Neural cell (in vitro differentiated cells): Measurements from ENCODE around the gene HS3ST6. TPM values are rescaled to one million over a fixed set of nuclear protein-coding genes. Genes with fewer than 3 reads are reported as not detected.

Experiments used
- H2AFZ ChIP-seq: fragments of 200-600, 300-800 bp; sonication (generic), shearing (Covaris generic); 2 replicates; pipeline ENCODE4 v1.6.0; 2014; ENCODE audit warnings: low read depth, mild to moderate bottlenecking, antibody characterized with exemption, low read length, moderate library complexity
- H3F3A ChIP-seq: fragments of 200-600 bp; shearing (Covaris generic); 2 replicates; pipeline ENCODE4 v1.6.1; 2016; ENCODE audit warnings: mild to moderate bottlenecking, moderate library complexity, mixed read lengths, antibody characterized with exemption, low read length; ENCODE audit not compliant: insufficient read depth, poor library complexity, severe bottlenecking
- H3K27ac ChIP-seq: fragments of 200-600, 300-800 bp; sonication (generic), shearing (Covaris generic); 2 replicates; pipeline ENCODE4 v1.5.1; 2014; ENCODE audit warnings: mild to moderate bottlenecking, low read length, moderate library complexity
- H3K27me3 ChIP-seq: fragments of 300-800, 200-600 bp; sonication (generic), shearing (Covaris generic); 2 replicates; pipeline ENCODE4 v1.6.0; 2014; ENCODE audit warnings: mild to moderate bottlenecking, low read depth, low read length, moderate library complexity; ENCODE audit not compliant: insufficient read depth
- H3K36me3 ChIP-seq: fragments of 300-800, 200-600 bp; sonication (generic), shearing (Covaris generic); 2 replicates; pipeline ENCODE4 v1.5.1; 2014; ENCODE audit warnings: mild to moderate bottlenecking, antibody characterized with exemption, low read length, moderate library complexity; ENCODE audit not compliant: insufficient read depth
- H3K4me2 ChIP-seq: fragments of 300-800, 200-600 bp; sonication (generic), shearing (Covaris generic); 2 replicates; pipeline ENCODE4 v1.6.0; 2014; ENCODE audit warnings: mild to moderate bottlenecking, low read length
- H3K4me3 ChIP-seq: fragments of 300-800, 200-600 bp; sonication (generic), shearing (Covaris generic); 2 replicates; pipeline ENCODE4 v1.5.1; 2014; ENCODE audit warnings: mild to moderate bottlenecking, low read length, moderate library complexity
- H3K79me2 ChIP-seq: fragments of 200-600 bp; shearing (Covaris generic); replicated peaks from 2 replicates; pipeline ENCODE4 v1.6.0; 2014; ENCODE audit warnings: mild to moderate bottlenecking, low read length, moderate library complexity; ENCODE audit not compliant: insufficient read depth
- H3K9ac ChIP-seq: fragments of 300-800, 200-600 bp; sonication (generic), shearing (Covaris generic); 2 replicates; pipeline ENCODE4 v1.6.1; 2016; ENCODE audit warnings: mild to moderate bottlenecking, low read length, mixed read lengths
- H3K9me2 ChIP-seq: fragments of 200-600 bp; shearing (Covaris generic); 2 replicates; pipeline ENCODE4 v1.6.1; 2016; ENCODE audit warnings: mild to moderate bottlenecking, low read length, mixed read lengths; ENCODE audit not compliant: insufficient read depth
- H3K9me3 ChIP-seq: fragments of 200-600, 300-800 bp; sonication (generic), shearing (Covaris generic); 2 replicates; pipeline ENCODE4 v1.6.1; 2016; ENCODE audit warnings: mild to moderate bottlenecking, mixed run types, low read length, moderate library complexity, mixed read lengths
- H4K20me1 ChIP-seq: fragments of 200-600 bp; shearing (Covaris generic); 2 replicates; pipeline ENCODE4 v1.6.1; 2016; ENCODE audit warnings: mild to moderate bottlenecking, mixed run types; ENCODE audit not compliant: insufficient read depth
- EP300 ChIP-seq: fragments of 450-650 bp; conservative IDR thresholded peaks from 2 replicates; pipeline ENCODE4 v1.6.1; 2014; ENCODE audit warnings: antibody characterized with exemption, mild to moderate bottlenecking, moderate library complexity; ENCODE audit not compliant: poor library complexity, severe bottlenecking
- EZH2 ChIP-seq: fragments of 200-600, 300-800 bp; shearing (Covaris generic), sonication (generic); IDR thresholded peaks from 2 replicates; pipeline ENCODE4 v1.6.1; 2014; ENCODE audit warnings: antibody characterized with exemption, low read length, borderline replicate concordance, mild to moderate bottlenecking; ENCODE audit not compliant: insufficient read depth, poor library complexity, severe bottlenecking
- MXI1 ChIP-seq: fragments of 450-650 bp; conservative IDR thresholded peaks from 2 replicates; pipeline ENCODE4 v1.6.1; 2014; ENCODE audit warnings: antibody characterized with exemption, mild to moderate bottlenecking; ENCODE audit not compliant: poor library complexity, severe bottlenecking
- POLR2AphosphoS5 ChIP-seq: IDR thresholded peaks from 2 replicates; pipeline ENCODE4 v1.6.1; 2012
- RAD21 ChIP-seq: fragments of 450-650 bp; conservative IDR thresholded peaks from 2 replicates; pipeline ENCODE4 v1.6.1; 2014; ENCODE audit warnings: antibody characterized with exemption, mild to moderate bottlenecking, moderate library complexity
- SMC3 ChIP-seq: fragments of 450-650 bp; conservative IDR thresholded peaks from 2 replicates; pipeline ENCODE4 v1.6.1; 2014; ENCODE audit warnings: antibody characterized with exemption, mild to moderate bottlenecking, moderate library complexity; ENCODE audit not compliant: poor library complexity
- TAF1 ChIP-seq: IDR thresholded peaks from 2 replicates; pipeline ENCODE4 v1.6.1; 2012; ENCODE audit warnings: low read depth
- polyA plus RNA-seq: library from polyadenylated mRNA; depleted of rRNA; stranded (reverse); fragments of >200 nt; gene quantifications from 2 replicates; pipeline ENCODE4 v1.2.3, GENCODE V29; 2014
- TF ChIP-seq, protein P1 (sequence below): fragments of 450-650 bp; IDR thresholded peaks from 2 replicates; pipeline ENCODE4 v1.5.1; 2014; ENCODE audit warnings: antibody characterized with exemption, mild to moderate bottlenecking, moderate library complexity; ENCODE audit not compliant: poor library complexity, severe bottlenecking
- TF ChIP-seq, protein P2 (sequence below): IDR thresholded peaks from 2 replicates; pipeline ENCODE4 v1.6.1; 2012; ENCODE audit warnings: borderline replicate concordance

Gene HS3ST6
- polyA plus RNA-seq, 1 donor from 2014 or later: not detected

DNA sequence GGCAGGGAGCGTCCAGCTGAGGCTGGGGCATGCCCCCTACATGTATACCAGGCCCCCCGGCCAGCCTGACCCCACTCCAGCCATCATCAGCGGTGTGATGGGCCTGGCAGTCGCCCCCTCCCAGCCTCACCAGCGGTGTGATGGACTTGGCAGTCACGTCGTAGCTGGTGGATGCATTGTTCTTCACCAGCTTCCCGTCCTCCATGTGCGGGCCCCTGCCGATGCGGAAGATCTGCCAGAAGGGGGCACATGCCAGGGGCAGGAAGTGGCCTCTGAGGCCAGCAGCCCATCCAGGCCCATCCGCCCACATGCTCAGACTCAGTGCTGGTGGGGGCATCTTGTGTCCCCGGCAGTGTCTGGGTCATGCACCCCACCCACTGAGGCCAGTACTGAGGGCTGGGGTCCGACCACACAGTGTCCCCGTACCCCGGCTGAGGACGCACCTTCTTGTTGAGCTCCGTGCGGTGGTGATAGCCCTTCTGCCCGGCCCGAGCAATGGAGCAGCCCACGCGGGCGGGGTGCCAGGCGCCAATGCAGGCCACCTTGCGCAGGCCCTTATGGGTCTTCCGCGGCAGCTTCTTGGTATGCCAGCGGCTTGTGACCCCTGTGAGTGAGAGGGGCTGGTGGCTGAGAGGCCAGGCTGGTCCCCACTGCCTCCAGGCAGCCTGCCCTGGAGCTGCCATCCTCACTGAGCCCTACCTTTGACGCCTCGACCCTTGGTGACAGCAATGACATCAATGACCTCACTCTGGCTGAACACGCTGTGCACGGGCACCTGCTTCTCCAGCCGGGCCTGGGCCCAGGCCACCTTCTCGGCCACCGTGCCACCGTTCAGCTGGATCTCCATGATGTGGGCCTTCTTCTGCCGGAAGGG, 28.5 kb upstream of the HS3ST6 start:
- Histone ChIP-seq H3K79me2 (no peaks in the 10 kb centered on the region), H3K4me2 (no peak overlapping the region), H4K20me1 (no peaks in the 10 kb centered on the region), H3K9ac (no peak overlapping the region), H3K27me3 (no peaks in the 10 kb centered on the region), H2AFZ (no peak overlapping the region), H3K4me3 (no peak overlapping the region), H3K27ac (no peak overlapping the region), H3K36me3 (no peaks in the 10 kb centered on the region), H3F3A (no peaks in the 10 kb centered on the region), H3K9me2 (no peaks in the 10 kb centered on the region), H3K9me3 (no peaks in the 10 kb centered on the region)
- TF ChIP-seq, protein P1, sequence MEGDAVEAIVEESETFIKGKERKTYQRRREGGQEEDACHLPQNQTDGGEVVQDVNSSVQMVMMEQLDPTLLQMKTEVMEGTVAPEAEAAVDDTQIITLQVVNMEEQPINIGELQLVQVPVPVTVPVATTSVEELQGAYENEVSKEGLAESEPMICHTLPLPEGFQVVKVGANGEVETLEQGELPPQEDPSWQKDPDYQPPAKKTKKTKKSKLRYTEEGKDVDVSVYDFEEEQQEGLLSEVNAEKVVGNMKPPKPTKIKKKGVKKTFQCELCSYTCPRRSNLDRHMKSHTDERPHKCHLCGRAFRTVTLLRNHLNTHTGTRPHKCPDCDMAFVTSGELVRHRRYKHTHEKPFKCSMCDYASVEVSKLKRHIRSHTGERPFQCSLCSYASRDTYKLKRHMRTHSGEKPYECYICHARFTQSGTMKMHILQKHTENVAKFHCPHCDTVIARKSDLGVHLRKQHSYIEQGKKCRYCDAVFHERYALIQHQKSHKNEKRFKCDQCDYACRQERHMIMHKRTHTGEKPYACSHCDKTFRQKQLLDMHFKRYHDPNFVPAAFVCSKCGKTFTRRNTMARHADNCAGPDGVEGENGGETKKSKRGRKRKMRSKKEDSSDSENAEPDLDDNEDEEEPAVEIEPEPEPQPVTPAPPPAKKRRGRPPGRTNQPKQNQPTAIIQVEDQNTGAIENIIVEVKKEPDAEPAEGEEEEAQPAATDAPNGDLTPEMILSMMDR: no peak
- TF ChIP-seq, protein P2, sequence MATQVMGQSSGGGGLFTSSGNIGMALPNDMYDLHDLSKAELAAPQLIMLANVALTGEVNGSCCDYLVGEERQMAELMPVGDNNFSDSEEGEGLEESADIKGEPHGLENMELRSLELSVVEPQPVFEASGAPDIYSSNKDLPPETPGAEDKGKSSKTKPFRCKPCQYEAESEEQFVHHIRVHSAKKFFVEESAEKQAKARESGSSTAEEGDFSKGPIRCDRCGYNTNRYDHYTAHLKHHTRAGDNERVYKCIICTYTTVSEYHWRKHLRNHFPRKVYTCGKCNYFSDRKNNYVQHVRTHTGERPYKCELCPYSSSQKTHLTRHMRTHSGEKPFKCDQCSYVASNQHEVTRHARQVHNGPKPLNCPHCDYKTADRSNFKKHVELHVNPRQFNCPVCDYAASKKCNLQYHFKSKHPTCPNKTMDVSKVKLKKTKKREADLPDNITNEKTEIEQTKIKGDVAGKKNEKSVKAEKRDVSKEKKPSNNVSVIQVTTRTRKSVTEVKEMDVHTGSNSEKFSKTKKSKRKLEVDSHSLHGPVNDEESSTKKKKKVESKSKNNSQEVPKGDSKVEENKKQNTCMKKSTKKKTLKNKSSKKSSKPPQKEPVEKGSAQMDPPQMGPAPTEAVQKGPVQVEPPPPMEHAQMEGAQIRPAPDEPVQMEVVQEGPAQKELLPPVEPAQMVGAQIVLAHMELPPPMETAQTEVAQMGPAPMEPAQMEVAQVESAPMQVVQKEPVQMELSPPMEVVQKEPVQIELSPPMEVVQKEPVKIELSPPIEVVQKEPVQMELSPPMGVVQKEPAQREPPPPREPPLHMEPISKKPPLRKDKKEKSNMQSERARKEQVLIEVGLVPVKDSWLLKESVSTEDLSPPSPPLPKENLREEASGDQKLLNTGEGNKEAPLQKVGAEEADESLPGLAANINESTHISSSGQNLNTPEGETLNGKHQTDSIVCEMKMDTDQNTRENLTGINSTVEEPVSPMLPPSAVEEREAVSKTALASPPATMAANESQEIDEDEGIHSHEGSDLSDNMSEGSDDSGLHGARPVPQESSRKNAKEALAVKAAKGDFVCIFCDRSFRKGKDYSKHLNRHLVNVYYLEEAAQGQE: no peak
- TF ChIP-seq TAF1: no peak
- TF ChIP-seq MXI1: no peak
- no peak for TF ChIP-seq EZH2
- TF ChIP-seq SMC3: no peak
- no peak for TF ChIP-seq POLR2AphosphoS5
- TF ChIP-seq EP300: no peak
- no peak for TF ChIP-seq RAD21

DNA sequence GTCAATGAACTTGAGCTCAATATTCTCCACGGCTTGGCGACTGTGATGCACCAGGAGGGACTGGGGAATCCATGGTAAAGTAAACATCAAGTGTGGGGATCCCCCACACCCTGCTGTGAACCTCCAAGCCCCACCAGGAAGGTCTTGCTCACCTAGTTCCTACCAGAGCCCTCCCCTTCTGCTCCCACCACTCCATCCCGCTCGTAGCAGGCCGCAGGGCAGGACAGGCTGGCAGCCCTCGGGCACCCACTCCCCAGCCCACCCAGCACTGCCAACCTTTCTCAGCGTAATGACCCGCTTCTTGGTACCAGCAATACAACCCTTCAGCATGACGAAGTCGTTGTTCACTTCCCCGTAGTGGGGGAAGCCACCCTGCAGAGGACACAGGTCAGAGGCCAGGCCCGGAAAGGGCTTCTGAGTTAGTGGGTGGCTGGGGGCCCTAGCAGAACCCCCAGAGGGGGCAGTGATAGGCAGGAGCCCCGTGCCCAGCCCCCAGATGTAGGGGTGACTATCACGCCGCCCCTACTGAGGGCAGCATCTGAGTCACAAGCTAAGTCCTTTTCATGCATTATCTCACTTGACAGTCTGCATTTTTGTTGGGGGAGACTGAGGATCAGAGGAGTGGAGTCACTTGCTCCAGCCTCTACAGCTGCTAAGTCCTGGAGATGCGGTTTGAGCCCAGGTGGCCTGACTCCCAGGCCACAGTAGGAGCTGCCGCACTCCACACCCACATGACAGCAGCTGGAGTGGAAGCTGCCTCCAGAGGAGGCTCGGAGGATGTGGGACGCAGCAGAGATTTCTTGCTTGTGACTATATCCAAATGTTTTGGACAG, 27.6 kb upstream of the HS3ST6 start:
- no peaks in the 10 kb centered on the region for H3K9me2 ChIP-seq
- no peak overlapping the region for H3K4me2 ChIP-seq
- no peaks in the 10 kb centered on the region for H3K79me2 ChIP-seq
- no peak overlapping the region for H2AFZ ChIP-seq
- no peaks in the 10 kb centered on the region for H3K9me3 ChIP-seq
- no peaks in the 10 kb centered on the region for H3K36me3 ChIP-seq
- H4K20me1 ChIP-seq: no peaks in the 10 kb centered on the region
- H3K27me3 ChIP-seq: no peaks in the 10 kb centered on the region
- TF ChIP-seq EP300 (no peak), MXI1 (no peak), SMC3 (no peak), RAD21 (no peak), TAF1 (no peak), POLR2AphosphoS5 (no peak), EZH2 (no peak)
- TF ChIP-seq, protein P2: no peak
- TF ChIP-seq, protein P1: no peak
- no peak overlapping the region for H3K9ac ChIP-seq
- no peaks in the 10 kb centered on the region for H3F3A ChIP-seq
- no peak overlapping the region for H3K27ac ChIP-seq
- H3K4me3 ChIP-seq: no peak overlapping the region
